NT2/D1 (cell line): Measurements from ENCODE around the gene CCDC40.

Source experiments
- SUZ12 ChIP-seq: IDR thresholded peaks from 2 replicates; pipeline ENCODE4 v1.6.1; 2011; ENCODE audit not compliant: insufficient read length, insufficient read depth; ENCODE audit errors: extremely low read depth
- YY1 ChIP-seq: IDR thresholded peaks from 2 replicates; pipeline ENCODE4 v1.6.1; 2011; ENCODE audit not compliant: insufficient read length, insufficient read depth
- ZNF274 ChIP-seq: IDR thresholded peaks from 2 replicates; pipeline ENCODE4 v1.6.1; 2011; ENCODE audit warnings: mild to moderate bottlenecking, low read depth, low read length

GRCh38 chr17:80006811-80007752, 29.4 kb upstream of the CCDC40 start:
- TF ChIP-seq ZNF274 (no peak), SUZ12 (no peak), YY1 (no peak)
